Ascending aorta (tissue), 2 donors: ENCODE data around the gene SMTNL1. TPM values are rescaled to one million over a fixed set of nuclear protein-coding genes. Genes with fewer than 3 reads are reported as not detected.

Experiments
- DNase-seq, 2 donors: peaks; one replicate each; pipeline ENCODE4 v3.0.0-alpha.2; 2019; ENCODE audit warnings: low spot score in 2 of 2
- H3K27ac ChIP-seq, 2 donors: fragments of 200-600 bp; sonication (generic); one replicate each; pipeline ENCODE4 v1.5.1; 2016 to 2017; ENCODE audit warnings: mild to moderate bottlenecking in 1 of 2
- H3K27me3 ChIP-seq: fragments of 200-600 bp; sonication (generic); one replicate; pipeline ENCODE4 v1.5.1; 2017
- H3K36me3 ChIP-seq, 2 donors: fragments of 200-600 bp; sonication (generic); one replicate each; pipeline ENCODE4 v1.5.1; 2016
- H3K4me1 ChIP-seq, 2 donors: fragments of 200-600 bp; sonication (generic); one replicate each; pipeline ENCODE4 v1.5.1; 2016 to 2017; ENCODE audit warnings: mild to moderate bottlenecking in 1 of 2
- H3K4me3 ChIP-seq, 2 donors: fragments of 200-600 bp; sonication (generic); one replicate each; pipeline ENCODE4 v1.5.1; 2016 to 2017; ENCODE audit warnings: mild to moderate bottlenecking in 1 of 2
- H3K9me3 ChIP-seq, 2 donors: fragments of 200-600 bp; sonication (generic); one replicate each; pipeline ENCODE4 v1.5.1; 2016
- intact Hi-C: fragments of 100-400 bp; cut with DNase I; formaldehyde crosslinking; loops from one replicate; pipeline ENCODE4 v1.15.1; 2023
- total RNA-seq: library from RNA; depleted of rRNA; stranded (reverse); fragments of >200 nt; gene quantifications from one replicate; pipeline ENCODE4 v1.1.0, GENCODE V29; 2016
- TF ChIP-seq, protein P1 (sequence below), 3 experiments: fragments of 200-600 bp in 2 of 3; fragments of 450-650 bp in 1 of 3; sonication (generic) in 2 of 3; IDR thresholded peaks; one replicate each; pipeline ENCODE4 v1.5.1; 2016 to 2019; ENCODE audit warnings: antibody characterized with exemption in 3 of 3, mild to moderate bottlenecking in 1 of 3, moderate library complexity in 1 of 3

SMTNL1 gene
- total RNA-seq, 1 donor from 2014 or later = not detected

DNA sequence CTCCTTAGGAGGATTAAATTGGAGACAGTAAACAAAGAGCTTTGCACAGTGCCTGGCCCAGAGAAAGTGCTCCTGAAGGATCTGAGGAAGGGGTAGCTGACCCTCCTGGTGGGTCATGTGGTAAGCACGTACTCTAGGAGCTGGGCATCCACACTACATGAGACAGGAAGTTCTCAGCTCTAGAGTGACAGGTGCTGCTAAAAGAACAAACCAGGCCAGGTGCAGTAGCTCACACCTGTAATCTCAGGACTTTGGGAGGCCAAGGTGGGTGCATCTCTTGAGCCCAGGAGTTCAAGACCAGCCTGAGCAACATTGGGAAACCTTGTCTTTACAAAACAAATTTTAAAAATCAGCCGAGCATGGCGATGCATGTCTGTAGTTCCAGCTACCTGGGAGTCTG, 35.0 kb upstream of the SMTNL1 start:
- no peak overlapping the region for H3K27ac ChIP-seq

DNA sequence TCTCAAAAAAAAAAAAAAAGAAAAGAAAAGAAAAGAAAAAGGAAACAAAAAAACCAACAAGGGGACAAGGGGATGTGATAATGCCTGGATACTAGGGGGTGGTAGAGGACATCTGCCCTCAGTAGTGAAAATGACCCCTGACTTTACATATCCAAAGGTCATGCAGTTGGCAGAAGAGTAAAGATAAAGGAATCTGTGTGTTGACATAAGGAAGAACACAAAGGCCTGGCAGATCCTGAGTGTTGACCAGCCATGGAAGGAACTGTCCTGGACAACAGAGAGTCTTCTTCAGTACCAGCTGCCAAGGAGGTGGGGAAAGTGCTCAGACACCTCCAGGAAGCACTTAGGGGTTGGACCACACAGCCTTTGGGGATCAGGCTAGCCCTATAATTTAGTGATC, 34.5 kb upstream of the SMTNL1 start:
- no peaks in the 10 kb centered on the region for H3K9me3 ChIP-seq
- TF ChIP-seq, protein P1, sequence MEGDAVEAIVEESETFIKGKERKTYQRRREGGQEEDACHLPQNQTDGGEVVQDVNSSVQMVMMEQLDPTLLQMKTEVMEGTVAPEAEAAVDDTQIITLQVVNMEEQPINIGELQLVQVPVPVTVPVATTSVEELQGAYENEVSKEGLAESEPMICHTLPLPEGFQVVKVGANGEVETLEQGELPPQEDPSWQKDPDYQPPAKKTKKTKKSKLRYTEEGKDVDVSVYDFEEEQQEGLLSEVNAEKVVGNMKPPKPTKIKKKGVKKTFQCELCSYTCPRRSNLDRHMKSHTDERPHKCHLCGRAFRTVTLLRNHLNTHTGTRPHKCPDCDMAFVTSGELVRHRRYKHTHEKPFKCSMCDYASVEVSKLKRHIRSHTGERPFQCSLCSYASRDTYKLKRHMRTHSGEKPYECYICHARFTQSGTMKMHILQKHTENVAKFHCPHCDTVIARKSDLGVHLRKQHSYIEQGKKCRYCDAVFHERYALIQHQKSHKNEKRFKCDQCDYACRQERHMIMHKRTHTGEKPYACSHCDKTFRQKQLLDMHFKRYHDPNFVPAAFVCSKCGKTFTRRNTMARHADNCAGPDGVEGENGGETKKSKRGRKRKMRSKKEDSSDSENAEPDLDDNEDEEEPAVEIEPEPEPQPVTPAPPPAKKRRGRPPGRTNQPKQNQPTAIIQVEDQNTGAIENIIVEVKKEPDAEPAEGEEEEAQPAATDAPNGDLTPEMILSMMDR (IDR thresholded peaks at IDR 0.05) = no peak
- H3K27ac ChIP-seq = no peak overlapping the region
- intact Hi-C loops = no loop called here
- no peaks in the 10 kb centered on the region for H3K27me3 ChIP-seq
- H3K4me3 ChIP-seq = no peak overlapping the region
- DNase-seq = no peak
- peaks cover 4 to 12% of the 10 kb centered on the region in 2 donors for H3K4me1 ChIP-seq
- H3K36me3 ChIP-seq = no peaks in the 10 kb centered on the region

More for the DNA sequence above, 35.0 kb upstream of the SMTNL1 start:
- Histone ChIP-seq H3K27me3 (no peaks in the 10 kb centered on the region), H3K36me3 (no peaks in the 10 kb centered on the region), H3K4me1 (peaks cover 4 to 12% of the 10 kb centered on the region in 2 donors), H3K9me3 (no peaks in the 10 kb centered on the region), H3K4me3 (no peak overlapping the region)
- no peak for DNase-seq
- TF ChIP-seq, protein P1 (IDR thresholded peaks at IDR 0.05) = no peak
- intact Hi-C loops = no loop called here

DNA sequence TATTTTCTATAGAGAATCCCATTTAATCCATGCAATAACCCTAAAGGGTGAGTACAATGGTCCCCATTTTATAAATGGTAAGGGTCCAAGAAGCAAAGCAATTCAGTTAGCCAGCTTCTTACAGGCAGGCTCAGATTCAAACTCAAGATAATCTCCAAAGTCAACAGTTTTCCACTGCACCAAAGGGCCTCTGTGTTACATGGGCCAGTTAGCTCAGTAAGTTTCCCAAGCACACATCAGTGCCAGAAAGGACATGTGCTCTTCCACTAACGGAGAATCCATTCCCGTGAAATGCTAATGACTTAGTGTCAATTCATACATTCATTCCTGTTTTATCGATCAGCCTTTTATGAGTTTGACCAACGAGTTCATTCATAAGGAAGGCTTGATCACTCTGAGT, 32.9 kb upstream of the SMTNL1 start:
- H3K4me1 ChIP-seq = peaks cover 0 to 5% of the 10 kb centered on the region in 2 donors
- H3K27me3 ChIP-seq = no peaks in the 10 kb centered on the region
- H3K27ac ChIP-seq = no peak overlapping the region
- H3K4me3 ChIP-seq = no peak overlapping the region
- no peak for DNase-seq
- H3K9me3 ChIP-seq = no peaks in the 10 kb centered on the region
- intact Hi-C loops = no loop called here
- TF ChIP-seq, protein P1 (IDR thresholded peaks at IDR 0.05) = no peak
- H3K36me3 ChIP-seq = no peaks in the 10 kb centered on the region

DNA sequence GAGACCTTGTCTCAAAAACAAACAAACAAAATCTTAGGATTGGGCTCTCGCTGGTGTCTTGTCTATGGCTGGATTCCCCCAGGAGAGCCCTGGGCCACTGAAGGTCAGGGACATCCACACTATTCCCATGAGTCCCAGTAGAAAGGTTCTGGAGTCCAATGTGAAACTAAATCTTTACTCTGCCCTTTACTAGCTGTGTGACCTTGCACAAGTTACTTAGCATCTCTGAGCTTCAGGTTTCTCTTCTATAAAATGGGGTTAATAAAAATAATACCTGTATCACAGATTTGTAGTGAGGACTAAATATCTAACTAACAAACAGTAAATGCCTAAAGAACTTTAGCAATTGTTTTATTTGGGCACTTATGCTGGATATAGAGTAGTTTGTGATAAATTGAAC, 30.9 kb upstream of the SMTNL1 start:
- Histone ChIP-seq H3K27me3 (no peaks in the 10 kb centered on the region), H3K9me3 (no peaks in the 10 kb centered on the region), H3K4me1 (no peaks in the 10 kb centered on the region), H3K27ac (no peak overlapping the region), H3K36me3 (no peaks in the 10 kb centered on the region), H3K4me3 (no peak overlapping the region)
- intact Hi-C loops = no loop called here
- no peak for DNase-seq
- TF ChIP-seq, protein P1 (IDR thresholded peaks at IDR 0.05) = no peak

DNA sequence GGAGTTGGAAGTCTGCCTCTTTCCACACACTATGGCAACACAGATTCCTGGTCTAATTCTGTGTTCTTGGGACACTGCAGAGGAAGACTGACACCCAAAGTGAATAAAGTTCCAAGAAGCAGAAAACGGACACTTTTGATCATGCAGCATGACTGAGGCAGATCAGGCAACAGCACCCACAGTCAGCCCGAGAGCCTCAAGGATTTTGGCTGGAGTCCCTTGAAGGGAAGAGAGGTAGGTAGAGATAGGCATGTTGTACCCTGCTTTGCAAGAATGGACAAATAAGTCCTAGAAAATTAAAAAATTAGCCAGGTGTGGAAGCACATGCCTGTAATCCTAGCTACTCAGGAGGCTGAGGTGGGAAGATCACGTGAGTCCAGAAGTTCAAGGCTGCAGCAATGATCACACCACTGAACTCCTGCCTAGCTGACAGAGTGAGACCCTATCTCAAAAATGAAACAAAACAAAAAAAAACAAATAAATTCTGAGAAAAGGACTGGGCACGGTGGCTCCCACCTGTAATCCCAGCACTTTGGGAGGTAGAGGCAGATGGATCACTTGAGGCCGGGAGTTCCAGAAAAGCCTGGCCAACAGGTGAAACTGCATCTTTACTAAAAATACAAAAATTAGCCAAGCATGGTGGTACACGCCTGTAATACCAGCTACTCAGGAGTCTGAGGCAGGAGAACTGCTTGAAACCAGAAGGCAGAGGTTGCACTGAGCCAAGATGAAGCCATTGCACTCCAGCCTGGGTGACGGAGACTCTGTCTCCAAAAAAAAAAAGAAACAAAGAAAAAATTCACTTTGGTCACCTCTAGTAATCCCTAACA, 28.8 kb upstream of the SMTNL1 start:
- Histone ChIP-seq H3K4me3 (no peak overlapping the region), H3K27ac (no peak overlapping the region), H3K27me3 (no peaks in the 10 kb centered on the region), H3K36me3 (no peaks in the 10 kb centered on the region), H3K9me3 (no peaks in the 10 kb centered on the region), H3K4me1 (peaks cover 0 to under 1% of the 10 kb centered on the region in 2 donors)
- no peak for DNase-seq
- TF ChIP-seq, protein P1 (IDR thresholded peaks at IDR 0.05) = no peak
- intact Hi-C loops = no loop called here
